AG20443 (cell line): ENCODE results near the gene FBXO21.
"Not testable (repeated sequence)": the region's sequence is repeated elsewhere in the genome, so short reads cannot be mapped to it uniquely, and the experiment has no call there.

Source experiments
- DNase-seq: peaks from one replicate; pipeline ENCODE4 v3.0.0; 2012; ENCODE audit warnings: low spot score, mixed read lengths

The FBXO21 gene

GRCh38 chr12:117199956-117200744, 9.9 kb upstream of the FBXO21 start:
- DNase-seq, result not testable (repeated sequence)

- DNase-seq, result not testable (repeated sequence)
Observed at GRCh38 chr12:117196334-117196733, 6.1 kb upstream of the FBXO21 start.

DNA sequence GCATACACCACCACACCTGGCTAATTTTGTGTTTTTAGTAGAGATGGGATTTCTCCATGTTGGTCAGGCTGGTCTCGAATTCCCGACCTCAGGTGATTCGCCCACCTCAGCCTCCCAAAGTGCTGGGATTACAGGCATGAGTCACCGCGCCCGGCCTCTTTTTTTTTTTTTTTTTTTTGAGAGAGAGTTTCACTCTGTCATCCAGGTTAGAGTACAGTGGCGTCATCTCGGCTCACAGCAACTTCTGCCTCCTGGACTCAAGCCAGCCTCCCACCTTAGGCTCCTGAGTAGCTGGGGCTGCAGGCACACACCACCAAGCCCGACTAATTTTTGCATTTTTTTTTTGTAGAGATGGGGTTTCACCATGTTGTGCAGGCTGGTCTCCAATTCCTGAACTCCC, 4.8 kb upstream of the FBXO21 start:
- not testable (repeated sequence) for DNase-seq

DNA sequence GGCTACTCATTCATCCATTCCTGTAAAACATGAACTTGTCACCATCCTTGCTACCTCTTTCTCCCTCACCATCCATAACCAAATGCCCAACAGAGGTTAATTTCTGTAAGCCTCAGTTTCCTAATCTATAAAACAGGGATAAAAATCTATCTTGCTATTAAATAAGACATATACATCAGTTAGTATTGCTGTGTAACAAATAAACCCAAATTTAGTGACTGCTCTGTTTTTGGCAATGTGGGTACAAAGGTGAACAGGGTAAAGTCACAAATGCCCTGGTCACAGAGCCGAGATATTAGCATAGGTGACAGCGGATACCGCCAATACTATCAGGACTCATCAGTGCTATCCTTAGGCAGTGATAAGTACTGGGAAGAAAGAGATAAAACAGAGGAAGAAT, 3.6 kb upstream of the FBXO21 start:
- DNase-seq, result no peak

- not testable (repeated sequence) for DNase-seq
Observed at GRCh38 chr12:117192581-117192980, 2.3 kb upstream of the FBXO21 start.

DNA sequence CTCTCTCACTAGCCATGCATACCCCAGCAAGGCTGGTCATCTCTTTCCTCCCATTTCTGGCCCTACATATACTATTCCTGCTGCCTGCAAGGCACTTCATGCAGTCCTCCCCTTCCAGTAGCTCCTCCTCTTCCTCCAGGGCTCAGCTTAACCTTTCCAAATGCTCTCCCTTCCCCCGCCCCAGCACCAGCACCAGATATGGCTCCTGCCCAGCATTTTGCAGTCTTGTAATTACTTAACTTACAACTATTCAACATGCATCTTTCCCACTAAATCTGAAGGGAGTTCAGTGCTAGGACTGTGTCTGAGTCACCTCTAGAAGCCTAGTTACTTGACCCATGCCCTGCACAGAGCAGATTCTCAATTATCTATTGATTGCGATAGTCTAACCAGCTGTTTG, 1.8 kb upstream of the FBXO21 start:
- DNase-seq, result no peak

DNA sequence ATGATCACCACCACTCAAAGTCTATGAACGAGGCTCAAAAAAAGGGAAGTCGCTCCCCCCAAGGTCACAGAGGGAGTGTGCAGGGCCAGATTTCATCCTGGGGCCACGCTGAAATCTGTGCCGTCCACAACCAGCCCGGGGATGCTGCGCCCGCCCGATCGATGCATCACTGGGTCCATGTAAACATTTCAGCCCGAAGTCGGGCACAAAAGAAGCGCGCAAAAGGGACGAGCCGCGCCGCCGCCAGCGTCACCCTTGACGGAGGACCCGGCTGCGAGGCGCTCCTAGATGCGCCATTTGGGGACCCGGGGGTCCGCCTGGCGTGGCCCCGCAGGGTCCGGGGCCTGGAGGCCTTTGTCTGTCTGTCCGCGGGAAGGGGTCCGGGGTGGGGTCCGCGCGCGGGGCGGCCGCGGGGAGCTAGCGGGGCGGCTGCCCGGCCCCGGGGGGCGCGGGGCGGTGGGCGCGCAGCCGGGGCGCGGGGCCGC, 503 bp downstream of the FBXO21 start:
- DNase-seq, result peak; percentile 69

DNA sequence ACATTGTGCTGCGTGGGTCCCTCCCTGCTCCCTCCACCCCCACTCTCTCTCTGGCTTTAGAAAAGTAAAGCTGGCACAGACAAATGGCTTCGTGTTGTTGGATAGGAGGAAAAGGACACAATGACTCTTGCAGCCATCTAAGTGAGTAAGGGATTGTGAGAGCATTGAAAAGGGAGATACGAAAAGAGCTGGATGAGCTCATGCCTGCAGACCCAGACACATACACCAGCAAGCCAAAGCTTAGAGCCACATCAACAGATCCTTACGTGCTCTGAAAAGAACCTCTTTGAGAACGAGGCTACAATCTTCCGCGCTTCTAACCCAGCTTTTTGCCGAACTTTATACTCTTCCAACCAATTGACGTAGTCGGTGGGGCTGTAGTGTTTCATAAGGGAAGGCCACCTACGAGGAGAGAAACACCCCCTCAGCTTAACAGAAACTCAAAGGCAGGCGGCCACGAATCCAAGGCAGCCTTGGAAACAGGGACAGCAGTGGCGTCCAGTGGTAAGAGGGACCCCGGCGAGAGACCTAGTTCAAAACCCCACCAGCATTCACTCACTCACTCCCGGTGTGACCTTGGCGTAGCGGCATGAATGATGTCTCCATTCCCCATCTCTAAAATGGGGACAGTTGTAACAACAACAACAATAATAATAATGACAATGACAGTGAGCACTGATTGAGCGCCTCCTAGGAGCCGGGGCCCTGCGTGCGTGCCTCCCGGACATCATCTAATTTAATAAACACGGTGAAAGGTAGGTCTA, 1.1 kb downstream of the FBXO21 start:
- DNase-seq, result peak; percentile 53

- no peak for DNase-seq
Observed at GRCh38 chr12:117188121-117188665, 2.1 kb downstream of the FBXO21 start.

DNA sequence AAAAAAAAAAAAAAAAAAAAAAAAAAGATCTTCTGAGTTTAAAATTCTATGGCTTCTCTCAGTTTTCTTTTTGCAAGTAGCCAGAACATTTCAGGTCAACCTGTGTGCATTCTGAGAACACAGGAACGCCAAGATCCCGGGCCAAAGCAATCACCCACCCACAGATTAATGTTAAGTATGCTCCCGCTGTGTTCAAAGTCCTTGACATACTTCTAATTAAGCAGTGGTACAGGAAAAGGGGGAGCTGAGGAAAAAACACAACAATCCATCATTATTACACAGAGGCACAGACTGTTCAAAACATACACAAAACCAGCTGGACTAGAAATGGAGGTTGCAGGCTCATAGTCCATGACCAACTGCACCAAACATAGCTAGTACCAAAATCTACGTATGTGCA, 2.8 kb downstream of the FBXO21 start:
- no peak for DNase-seq

DNA sequence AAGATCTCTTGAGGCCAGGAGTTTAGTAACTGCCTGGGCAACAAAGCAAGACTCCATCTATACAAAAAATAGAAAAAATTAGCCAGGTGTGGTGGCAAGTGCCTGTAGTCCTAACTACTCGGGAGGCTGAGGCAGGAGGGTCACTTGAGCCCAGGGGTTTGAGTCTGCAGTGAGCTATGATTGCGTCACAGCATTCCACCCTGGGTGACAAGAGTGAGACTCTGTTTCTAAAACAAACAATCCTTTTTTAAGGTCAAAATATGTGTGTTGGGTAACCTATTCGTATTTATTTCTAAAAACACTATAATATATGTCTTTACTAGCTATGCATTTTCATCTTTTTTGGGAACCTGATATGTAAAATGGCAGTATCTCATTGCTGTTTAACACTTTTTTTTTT, 7.4 kb downstream of the FBXO21 start:
- DNase-seq, result no peak

DNA sequence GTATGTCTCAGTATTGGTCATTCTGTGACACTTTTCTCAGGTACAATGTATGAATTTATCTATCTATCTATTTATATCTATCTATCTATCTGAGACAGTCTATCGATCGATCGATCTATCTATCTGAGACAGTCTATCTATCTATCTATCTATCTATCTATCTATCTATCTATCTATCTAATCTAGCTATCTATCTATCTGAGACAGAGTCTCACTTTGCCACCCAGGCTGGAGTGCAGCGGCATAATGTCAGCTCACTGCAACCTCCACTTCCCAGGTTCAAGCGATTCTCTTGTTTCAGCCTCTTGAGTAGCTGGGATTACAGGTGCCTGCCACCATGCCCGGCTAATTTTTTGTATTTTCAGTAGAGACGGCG, 8.8 kb downstream of the FBXO21 start:
- DNase-seq, result not testable (repeated sequence)

GRCh38 chr12:117180758-117181467, 9.4 kb downstream of the FBXO21 start:
- no peak for DNase-seq

GRCh38 chr12:117178745-117179144, 11.5 kb downstream of the FBXO21 start:
- no peak for DNase-seq

DNA sequence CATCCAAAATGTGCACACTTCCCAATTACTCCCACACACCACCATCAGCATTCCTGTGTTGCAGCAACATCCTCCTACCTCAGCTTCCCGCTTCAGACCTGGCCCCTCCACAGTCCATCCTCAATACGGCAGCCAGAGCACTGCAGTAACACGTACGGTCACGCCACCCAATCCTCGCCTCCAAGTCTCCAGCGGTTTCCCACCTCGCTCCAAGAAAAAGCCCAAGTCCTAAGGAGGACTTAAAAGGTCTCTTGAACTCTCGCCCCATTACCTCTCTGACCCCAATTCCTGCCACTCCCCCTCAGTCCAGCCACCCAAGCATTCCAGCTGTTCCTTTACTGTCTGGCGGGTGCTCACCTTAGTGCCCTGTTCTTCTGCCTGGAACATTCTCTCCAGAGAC, 12.0 kb downstream of the FBXO21 start:
- DNase-seq, result no peak

GRCh38 chr12:117172168-117172567, 18.1 kb downstream of the FBXO21 start:
- no peak for DNase-seq

GRCh38 chr12:117171499-117172162, 18.6 kb downstream of the FBXO21 start:
- no peak for DNase-seq

- no peak for DNase-seq
Observed at GRCh38 chr12:117169548-117169947, 20.7 kb downstream of the FBXO21 start.

GRCh38 chr12:117168976-117169375, 21.3 kb downstream of the FBXO21 start:
- no peak for DNase-seq

DNA sequence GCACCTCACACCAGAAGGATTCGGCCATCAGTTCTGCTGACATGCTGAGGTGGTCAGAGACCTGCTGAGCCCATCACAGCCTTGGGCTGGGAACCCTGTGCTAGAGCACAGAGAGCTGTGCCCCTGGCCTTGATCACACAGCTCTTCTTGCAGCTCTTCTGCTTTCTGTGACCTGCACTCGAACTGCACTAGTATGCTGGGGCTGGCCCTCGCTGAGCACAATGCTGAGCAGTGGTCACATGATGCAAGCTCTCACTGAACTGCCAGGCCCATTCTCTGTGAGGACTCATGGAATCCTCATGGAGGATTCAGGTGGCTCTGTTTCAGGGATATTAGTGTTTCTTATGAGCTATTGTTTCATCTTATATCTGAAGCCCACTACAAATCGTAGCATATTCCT, 22.5 kb downstream of the FBXO21 start:
- no peak for DNase-seq

- no peak for DNase-seq
Observed at GRCh38 chr12:117166107-117166506, 24.2 kb downstream of the FBXO21 start.

DNA sequence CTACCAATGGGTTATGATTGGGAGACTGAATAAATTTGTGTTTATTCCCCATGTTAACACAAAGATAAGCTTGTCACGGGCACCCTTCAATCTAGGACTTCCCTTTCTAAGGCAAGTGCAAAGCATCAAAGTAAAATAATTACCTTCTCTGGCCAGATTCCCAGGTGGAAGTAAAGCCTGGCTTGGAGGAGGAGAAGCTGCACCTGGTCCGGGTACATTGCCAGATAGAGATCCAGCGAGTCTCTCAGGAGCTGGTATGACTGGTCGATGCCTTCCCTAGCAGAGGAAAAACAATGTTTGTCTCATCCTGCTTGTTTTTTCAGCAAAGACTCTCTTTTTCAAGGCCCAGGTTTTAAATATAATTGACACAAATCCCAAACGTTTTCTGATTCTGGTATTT, 24.9 kb downstream of the FBXO21 start:
- DNase-seq, result no peak
